ENCODE measurements around the gene RNF130.

The RNF130 gene

DNA sequence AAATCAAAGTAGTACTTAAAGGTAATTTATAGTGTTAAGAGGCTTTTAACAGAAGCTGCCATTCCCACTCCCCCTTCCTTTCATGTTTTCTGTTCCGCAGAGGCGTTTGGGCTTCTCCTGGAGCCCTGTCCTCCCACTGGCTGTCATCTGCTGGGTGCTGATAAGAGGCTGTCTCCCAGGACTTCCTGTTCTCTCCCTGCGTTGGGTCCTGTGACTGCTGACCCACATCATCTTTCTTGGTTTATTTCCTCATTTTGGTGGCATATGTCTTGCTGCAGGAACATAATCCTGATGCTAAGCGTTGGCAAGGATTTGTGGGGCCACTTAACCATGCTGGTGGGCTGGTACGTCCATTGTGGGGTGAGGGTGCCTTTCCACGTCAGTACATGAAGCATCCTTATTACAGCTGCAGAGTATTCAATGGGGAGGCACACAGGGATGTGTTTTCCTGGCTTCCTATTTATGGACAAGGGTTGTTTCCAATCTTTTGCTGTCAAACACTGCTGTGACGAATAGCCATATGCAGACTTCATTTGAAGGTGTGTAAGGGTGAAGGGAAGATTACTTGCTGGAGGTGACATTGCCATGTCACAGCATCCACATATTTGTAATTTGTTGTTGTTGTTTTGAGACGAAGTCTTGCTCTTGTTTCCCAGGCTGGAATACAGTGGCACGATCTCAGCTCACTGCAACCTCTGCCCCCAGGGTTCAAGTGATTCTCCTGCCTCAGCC lies 22.3 kb upstream of the RNF130 start:
- Histone ChIP-seq H3K27me3 (ENCODE audit: insufficient read depth, low read length) (0 out of 2 replicates have a peak, but pooled peaks cover 4% of the 10 kb centered on the region), H3K79me2 (ENCODE audit: insufficient read depth, low read length) (no peaks in the 10 kb centered on the region), H3K36me3 (ENCODE audit: insufficient read depth, low read length) (no peaks in the 10 kb centered on the region), H4K20me1 (ENCODE audit: insufficient read depth, low read length) (no peaks in the 10 kb centered on the region), H3K4me3 (ENCODE audit: low read depth, low read length, poor library complexity, severe bottlenecking) (no peak overlapping the region), H2AFZ (ENCODE audit: low read length) (no peak overlapping the region), H3F3A (ENCODE audit: insufficient read depth, low read length) (no peaks in the 10 kb centered on the region), H3K27ac (ENCODE audit: low read depth, low read length, poor library complexity, severe bottlenecking) (no peak overlapping the region), H3K9me2 (ENCODE audit: low read depth, low read length) (no peaks in the 10 kb centered on the region), H3K4me1 (ENCODE audit: insufficient read depth, low read length, severe bottlenecking) (no peaks in the 10 kb centered on the region), H3K9ac (ENCODE audit: low read length) (no peak overlapping the region), H3K9me3 (ENCODE audit: low read length) (no peaks in the 10 kb centered on the region), H3K4me2 (ENCODE audit: low read length) (no peak overlapping the region)
- TF ChIP-seq EZH2 (IDR thresholded peaks at IDR 0.05; ENCODE audit: borderline replicate concordance, low read length), result no peak
- TF ChIP-seq CTCF (IDR thresholded peaks at IDR 0.05; ENCODE audit: low read length), result no peak

GRCh38 chr5:180093241-180093640 lies 21.7 kb upstream of the RNF130 start:
- H3K4me3 ChIP-seq (ENCODE audit: low read depth, low read length, poor library complexity, severe bottlenecking), result no peak overlapping the region

DNA sequence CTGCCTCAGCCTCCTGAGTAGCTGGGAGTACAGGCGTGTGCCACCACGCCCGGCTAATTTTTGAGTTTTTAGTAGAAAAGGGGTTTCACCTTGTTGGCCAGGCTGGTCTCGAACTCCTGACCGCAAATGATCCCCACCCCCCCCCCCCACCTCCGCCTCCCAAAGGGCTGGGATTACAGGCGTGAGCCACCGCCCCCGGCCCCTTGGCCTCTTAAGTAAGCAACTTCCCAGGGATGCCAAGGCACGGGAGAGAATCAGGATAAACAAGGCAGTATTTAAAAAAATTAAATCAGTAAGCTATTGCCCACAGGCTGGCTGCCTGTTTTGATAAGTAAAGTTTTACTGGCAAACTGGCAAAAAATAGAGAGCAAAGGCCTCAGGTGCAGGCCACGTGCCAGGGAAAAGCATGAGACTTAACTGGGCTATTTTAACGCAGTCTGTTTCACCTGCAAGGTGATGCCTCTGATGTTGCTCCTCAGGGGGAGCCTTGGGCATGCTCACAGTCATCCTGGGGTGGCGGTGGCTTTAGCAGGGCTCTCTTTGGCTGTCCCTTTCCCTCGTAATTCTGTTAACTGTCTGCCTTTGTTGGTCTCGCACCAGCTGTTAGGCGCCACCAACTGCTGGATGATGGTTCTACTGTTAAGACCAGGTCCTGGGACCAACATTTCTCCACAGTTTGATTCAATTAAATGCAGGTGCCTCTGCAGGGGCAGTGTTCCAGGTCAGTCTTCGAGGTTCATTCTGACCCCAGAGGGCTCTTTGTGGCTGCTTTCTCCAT lies 19.4 kb upstream of the RNF130 start:
- 0 out of 2 replicates have a peak, but pooled peaks cover 4% of the 10 kb centered on the region for H3K27me3 ChIP-seq (ENCODE audit: insufficient read depth, low read length)
- no peak overlapping the region for H2AFZ ChIP-seq (ENCODE audit: low read length)
- no peaks in the 10 kb centered on the region for H3K9me3 ChIP-seq (ENCODE audit: low read length)
- H3K27ac ChIP-seq (ENCODE audit: low read depth, low read length, poor library complexity, severe bottlenecking), result no peak overlapping the region
- no peak overlapping the region for H3K4me2 ChIP-seq (ENCODE audit: low read length)
- peak; percentile 15; the same call in 1 of the 2 replicates for TF ChIP-seq CTCF (IDR thresholded peaks at IDR 0.05; ENCODE audit: low read length)
- no peak for TF ChIP-seq EZH2 (IDR thresholded peaks at IDR 0.05; ENCODE audit: borderline replicate concordance, low read length)
- H3K36me3 ChIP-seq (ENCODE audit: insufficient read depth, low read length), result no peaks in the 10 kb centered on the region
- no peaks in the 10 kb centered on the region for H3K9me2 ChIP-seq (ENCODE audit: low read depth, low read length)
- no peaks in the 10 kb centered on the region for H3K4me1 ChIP-seq (ENCODE audit: insufficient read depth, low read length, severe bottlenecking)
- no peak overlapping the region for H3K9ac ChIP-seq (ENCODE audit: low read length)
- no peak overlapping the region for H3K4me3 ChIP-seq (ENCODE audit: low read depth, low read length, poor library complexity, severe bottlenecking)
- H4K20me1 ChIP-seq (ENCODE audit: insufficient read depth, low read length), result no peaks in the 10 kb centered on the region
- H3K79me2 ChIP-seq (ENCODE audit: insufficient read depth, low read length), result no peaks in the 10 kb centered on the region
- no peaks in the 10 kb centered on the region for H3F3A ChIP-seq (ENCODE audit: insufficient read depth, low read length)

More at GRCh38 chr5:180093241-180093640, 21.7 kb upstream of the RNF130 start:
- Histone ChIP-seq H3K9me3 (ENCODE audit: low read length) (no peaks in the 10 kb centered on the region), H4K20me1 (ENCODE audit: insufficient read depth, low read length) (no peaks in the 10 kb centered on the region), H3K9ac (ENCODE audit: low read length) (no peak overlapping the region), H3K27me3 (ENCODE audit: insufficient read depth, low read length) (0 out of 2 replicates have a peak, but pooled peaks cover 4% of the 10 kb centered on the region), H3K27ac (ENCODE audit: low read depth, low read length, poor library complexity, severe bottlenecking) (no peak overlapping the region), H3K9me2 (ENCODE audit: low read depth, low read length) (no peaks in the 10 kb centered on the region), H3K4me2 (ENCODE audit: low read length) (no peak overlapping the region), H3K79me2 (ENCODE audit: insufficient read depth, low read length) (no peaks in the 10 kb centered on the region), H3K36me3 (ENCODE audit: insufficient read depth, low read length) (no peaks in the 10 kb centered on the region), H3K4me1 (ENCODE audit: insufficient read depth, low read length, severe bottlenecking) (no peaks in the 10 kb centered on the region), H2AFZ (ENCODE audit: low read length) (no peak overlapping the region), H3F3A (ENCODE audit: insufficient read depth, low read length) (no peaks in the 10 kb centered on the region)
- TF ChIP-seq CTCF (IDR thresholded peaks at IDR 0.05; ENCODE audit: low read length) (no peak), EZH2 (IDR thresholded peaks at IDR 0.05; ENCODE audit: borderline replicate concordance, low read length) (no peak)

Data from OCI-LY1 (cell line).